ENCODE data around the gene ZNF708.

The ZNF708 gene

GRCh38 chr19:21323000-21323399, 6.2 kb downstream of the ZNF708 start:
- WGBS, 2 donors (ENCODE audit: extremely low coverage in 2 of 2, insufficient read length in 2 of 2, insufficient replicate concordance in 1 of 2), result no CpG with 5 or more reads among the region's 2 CpGs
- H2BK5ac ChIP-seq (ENCODE audit: low read length), result no peak overlapping the region
- no peak for DNase-seq (ENCODE audit: low spot score)
- peaks cover 6 to 85% of the 10 kb centered on the region in 2 donors for H3K36me3 ChIP-seq (replicated peaks in 1 of 2; ENCODE audit: control insufficient read depth in 2 of 2, insufficient read depth in 2 of 2, low read length in 2 of 2)
- H3K27ac ChIP-seq (replicated peaks; ENCODE audit: low read length), result no peak overlapping the region
- H3K18ac ChIP-seq (ENCODE audit: low read length), result no peak overlapping the region
- H3K27me3 ChIP-seq (ENCODE audit: control insufficient read depth in 3 of 3, insufficient read depth in 3 of 3, low read depth in 1 of 3, low read length in 3 of 3), result no peaks in the 10 kb centered on the region
- H3K23ac ChIP-seq (ENCODE audit: low read depth, low read length, poor library complexity), result no peak overlapping the region
- H3K4me2 ChIP-seq (ENCODE audit: insufficient read depth, low read length, poor library complexity, severe bottlenecking), result no peak overlapping the region
- H3K14ac ChIP-seq (ENCODE audit: low read length), result no peak overlapping the region
- peaks cover 6% of the 10 kb centered on the region for H3K79me1 ChIP-seq (ENCODE audit: low read depth, low read length)
- no peak overlapping the region for H4K8ac ChIP-seq (ENCODE audit: low read depth, low read length)
- H2AK5ac ChIP-seq (ENCODE audit: low read depth, low read length), result no peak overlapping the region
- H2AFZ ChIP-seq (ENCODE audit: low read length), result no peak overlapping the region
- H3K9ac ChIP-seq (ENCODE audit: low read depth, low read length, poor library complexity), result no peak overlapping the region
- no peak overlapping the region for H4K91ac ChIP-seq (ENCODE audit: low read depth, low read length, poor library complexity)
- peaks cover 0 to 3% of the 10 kb centered on the region in 2 donors for H3K4me1 ChIP-seq (ENCODE audit: control insufficient read depth in 2 of 2, insufficient read depth in 1 of 2, low read depth in 1 of 2, low read length in 2 of 2)
- H3K9me3 ChIP-seq (replicated peaks in 1 of 2; ENCODE audit: control insufficient read depth in 2 of 2, insufficient read depth in 1 of 2, low read depth in 1 of 2, low read length in 2 of 2), result peaks cover 2 to 90% of the 10 kb centered on the region in 2 donors
- H2BK15ac ChIP-seq (ENCODE audit: low read length), result no peak overlapping the region
- H3K4me3 ChIP-seq (ENCODE audit: low read length in 2 of 2), result no peak overlapping the region
- no peak overlapping the region for H2BK120ac ChIP-seq (ENCODE audit: low read depth, low read length)
- no peak overlapping the region for H3K4ac ChIP-seq (ENCODE audit: low read length)
- no peak overlapping the region for H2BK12ac ChIP-seq (ENCODE audit: low read length)

GRCh38 chr19:21322528-21322927, 6.7 kb downstream of the ZNF708 start:
- Histone ChIP-seq H3K36me3 (replicated peaks in 1 of 2; ENCODE audit: control insufficient read depth in 2 of 2, insufficient read depth in 2 of 2, low read length in 2 of 2) (peaks cover 7 to 85% of the 10 kb centered on the region in 2 donors), H2BK15ac (ENCODE audit: low read length) (no peak overlapping the region), H3K18ac (ENCODE audit: low read length) (no peak overlapping the region), H3K23ac (ENCODE audit: low read depth, low read length, poor library complexity) (no peak overlapping the region), H3K9ac (ENCODE audit: low read depth, low read length, poor library complexity) (no peak overlapping the region), H2AFZ (ENCODE audit: low read length) (no peak overlapping the region), H4K8ac (ENCODE audit: low read depth, low read length) (no peak overlapping the region), H2AK5ac (ENCODE audit: low read depth, low read length) (no peak overlapping the region), H3K79me1 (ENCODE audit: low read depth, low read length) (peaks cover 7% of the 10 kb centered on the region), H2BK12ac (ENCODE audit: low read length) (no peak overlapping the region), H2BK120ac (ENCODE audit: low read depth, low read length) (no peak overlapping the region), H3K9me3 (replicated peaks in 1 of 2; ENCODE audit: control insufficient read depth in 2 of 2, insufficient read depth in 1 of 2, low read depth in 1 of 2, low read length in 2 of 2) (peaks cover 2 to 91% of the 10 kb centered on the region in 2 donors), H3K27me3 (ENCODE audit: control insufficient read depth in 3 of 3, insufficient read depth in 3 of 3, low read depth in 1 of 3, low read length in 3 of 3) (no peaks in the 10 kb centered on the region), H3K4me3 (ENCODE audit: low read length in 2 of 2) (no peak overlapping the region), H4K91ac (ENCODE audit: low read depth, low read length, poor library complexity) (no peak overlapping the region), H2BK5ac (ENCODE audit: low read length) (no peak overlapping the region), H3K4ac (ENCODE audit: low read length) (no peak overlapping the region), H3K14ac (ENCODE audit: low read length) (no peak overlapping the region), H3K4me1 (ENCODE audit: control insufficient read depth in 2 of 2, insufficient read depth in 1 of 2, low read depth in 1 of 2, low read length in 2 of 2) (peaks cover 0 to 3% of the 10 kb centered on the region in 2 donors), H3K4me2 (ENCODE audit: insufficient read depth, low read length, poor library complexity, severe bottlenecking) (no peak overlapping the region), H3K27ac (replicated peaks; ENCODE audit: low read length) (no peak overlapping the region)
- no CpG with 5 or more reads among the region's 8 CpGs for WGBS, 2 donors (ENCODE audit: extremely low coverage in 2 of 2, insufficient read length in 2 of 2, insufficient replicate concordance in 1 of 2)
- DNase-seq (ENCODE audit: low spot score), result no peak

DNA sequence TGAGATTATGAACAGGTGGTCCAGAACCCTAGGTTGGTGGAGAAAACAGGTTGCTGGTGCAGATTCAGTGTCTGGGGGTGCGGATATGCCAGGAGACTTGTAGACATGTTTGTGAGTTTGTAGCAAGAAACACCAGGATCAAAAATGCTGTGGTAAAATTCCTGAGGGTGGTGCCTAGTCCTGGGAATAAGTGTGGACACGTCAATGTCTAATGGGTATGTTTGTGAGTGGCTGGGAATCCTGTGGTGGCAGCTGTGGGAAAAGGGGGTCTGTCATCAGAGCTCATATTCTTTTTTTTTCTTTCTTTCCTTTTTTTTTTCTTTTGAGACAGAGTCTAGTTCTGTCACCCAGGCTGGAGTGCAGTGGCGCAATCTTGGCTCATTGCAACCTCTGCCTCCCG, 7.2 kb downstream of the ZNF708 start:
- Histone ChIP-seq H3K27me3 (ENCODE audit: control insufficient read depth in 3 of 3, insufficient read depth in 3 of 3, low read depth in 1 of 3, low read length in 3 of 3) (no peaks in the 10 kb centered on the region), H3K79me1 (ENCODE audit: low read depth, low read length) (peaks cover 7% of the 10 kb centered on the region), H3K9ac (ENCODE audit: low read depth, low read length, poor library complexity) (no peak overlapping the region), H3K18ac (ENCODE audit: low read length) (no peak overlapping the region), H3K4ac (ENCODE audit: low read length) (no peak overlapping the region), H3K9me3 (replicated peaks in 1 of 2; ENCODE audit: control insufficient read depth in 2 of 2, insufficient read depth in 1 of 2, low read depth in 1 of 2, low read length in 2 of 2) (peaks cover 2 to 92% of the 10 kb centered on the region in 2 donors), H3K4me3 (ENCODE audit: low read length in 2 of 2) (no peak overlapping the region), H4K91ac (ENCODE audit: low read depth, low read length, poor library complexity) (no peak overlapping the region), H3K36me3 (replicated peaks in 1 of 2; ENCODE audit: control insufficient read depth in 2 of 2, insufficient read depth in 2 of 2, low read length in 2 of 2) (peaks cover 6 to 86% of the 10 kb centered on the region in 2 donors), H3K4me1 (ENCODE audit: control insufficient read depth in 2 of 2, insufficient read depth in 1 of 2, low read depth in 1 of 2, low read length in 2 of 2) (peaks cover 0 to 3% of the 10 kb centered on the region in 2 donors), H2AK5ac (ENCODE audit: low read depth, low read length) (no peak overlapping the region), H3K23ac (ENCODE audit: low read depth, low read length, poor library complexity) (no peak overlapping the region), H2BK15ac (ENCODE audit: low read length) (no peak overlapping the region), H2BK5ac (ENCODE audit: low read length) (no peak overlapping the region), H2BK120ac (ENCODE audit: low read depth, low read length) (no peak overlapping the region), H3K4me2 (ENCODE audit: insufficient read depth, low read length, poor library complexity, severe bottlenecking) (no peak overlapping the region), H2AFZ (ENCODE audit: low read length) (no peak overlapping the region), H2BK12ac (ENCODE audit: low read length) (no peak overlapping the region), H4K8ac (ENCODE audit: low read depth, low read length) (no peak overlapping the region), H3K14ac (ENCODE audit: low read length) (no peak overlapping the region), H3K27ac (replicated peaks; ENCODE audit: low read length) (no peak overlapping the region)
- WGBS, 2 donors (ENCODE audit: extremely low coverage in 2 of 2, insufficient read length in 2 of 2, insufficient replicate concordance in 1 of 2), result no CpG with 5 or more reads among the region's 4 CpGs
- DNase-seq (ENCODE audit: low spot score), result no peak

DNA sequence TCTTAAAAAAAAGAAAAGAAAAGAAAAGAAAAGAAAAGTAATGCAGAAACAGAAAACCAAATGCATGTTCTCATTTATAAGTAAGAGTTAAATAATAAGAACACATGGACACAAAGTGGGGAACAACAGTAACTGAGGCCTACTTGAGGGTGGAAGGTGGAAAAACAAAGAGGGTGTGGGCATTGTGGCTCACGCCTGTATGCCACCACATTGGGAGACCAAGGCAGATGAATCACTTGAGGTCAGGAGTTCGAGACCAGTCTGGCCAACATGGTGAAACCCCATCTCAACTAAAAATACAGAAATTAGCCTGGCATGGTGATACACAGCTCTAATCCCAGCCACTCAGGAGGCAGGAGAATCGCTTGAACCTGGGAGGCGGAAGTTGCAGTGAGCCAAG, 8.1 kb downstream of the ZNF708 start:
- H3K9me3 ChIP-seq (replicated peaks in 1 of 2; ENCODE audit: control insufficient read depth in 2 of 2, insufficient read depth in 1 of 2, low read depth in 1 of 2, low read length in 2 of 2), result peaks cover 0 to 87% of the 10 kb centered on the region in 2 donors
- no peak overlapping the region for H3K23ac ChIP-seq (ENCODE audit: low read depth, low read length, poor library complexity)
- no peak overlapping the region for H2AFZ ChIP-seq (ENCODE audit: low read length)
- peaks cover 0 to 3% of the 10 kb centered on the region in 2 donors for H3K4me1 ChIP-seq (ENCODE audit: control insufficient read depth in 2 of 2, insufficient read depth in 1 of 2, low read depth in 1 of 2, low read length in 2 of 2)
- H4K91ac ChIP-seq (ENCODE audit: low read depth, low read length, poor library complexity), result no peak overlapping the region
- H2BK12ac ChIP-seq (ENCODE audit: low read length), result no peak overlapping the region
- H2BK120ac ChIP-seq (ENCODE audit: low read depth, low read length), result no peak overlapping the region
- no peak overlapping the region for H3K18ac ChIP-seq (ENCODE audit: low read length)
- no peak overlapping the region for H2AK5ac ChIP-seq (ENCODE audit: low read depth, low read length)
- H3K14ac ChIP-seq (ENCODE audit: low read length), result no peak overlapping the region
- H3K4ac ChIP-seq (ENCODE audit: low read length), result no peak overlapping the region
- peaks cover 2 to 81% of the 10 kb centered on the region in 2 donors for H3K36me3 ChIP-seq (replicated peaks in 1 of 2; ENCODE audit: control insufficient read depth in 2 of 2, insufficient read depth in 2 of 2, low read length in 2 of 2)
- H2BK5ac ChIP-seq (ENCODE audit: low read length), result no peak overlapping the region
- no peak overlapping the region for H3K4me2 ChIP-seq (ENCODE audit: insufficient read depth, low read length, poor library complexity, severe bottlenecking)
- H3K27me3 ChIP-seq (ENCODE audit: control insufficient read depth in 3 of 3, insufficient read depth in 3 of 3, low read depth in 1 of 3, low read length in 3 of 3), result no peaks in the 10 kb centered on the region
- no peak overlapping the region for H4K8ac ChIP-seq (ENCODE audit: low read depth, low read length)
- no peak overlapping the region for H3K4me3 ChIP-seq (ENCODE audit: low read length in 2 of 2)
- H3K79me1 ChIP-seq (ENCODE audit: low read depth, low read length), result peaks cover 7% of the 10 kb centered on the region
- no peak overlapping the region for H2BK15ac ChIP-seq (ENCODE audit: low read length)
- no peak overlapping the region for H3K27ac ChIP-seq (replicated peaks; ENCODE audit: low read length)
- no peak for DNase-seq (ENCODE audit: low spot score)
- H3K9ac ChIP-seq (ENCODE audit: low read depth, low read length, poor library complexity), result no peak overlapping the region
- WGBS, 2 donors (ENCODE audit: extremely low coverage in 2 of 2, insufficient read length in 2 of 2, insufficient replicate concordance in 1 of 2), result no CpG with 5 or more reads among the region's 4 CpGs
